Uterus (tissue), 4 donors: ENCODE results near the gene ANKK1. TPM values are rescaled to one million over a fixed set of nuclear protein-coding genes. Genes with fewer than 3 reads are reported as not detected.

ENCODE experiments used
- DNase-seq, 2 donors: peaks; one replicate each; pipeline ENCODE4 v3.0.0-alpha.2; 2019 to 2020
- H3K27ac ChIP-seq, 2 donors: fragments of 200-600 bp; sonication (generic); 1 replicate in 1 of 2; 2 replicates in 1 of 2; pipeline ENCODE4 v1.5.1; 2016 to 2018
- H3K27me3 ChIP-seq, 2 donors: fragments of 200-600 bp; sonication (generic); one replicate each; pipeline ENCODE4 v1.5.1; 2018 to 2019; ENCODE audit warnings: control low read depth in 1 of 2
- H3K36me3 ChIP-seq, 2 donors: fragments of 200-600 bp; sonication (generic); one replicate each; pipeline ENCODE4 v1.5.1; 2019; ENCODE audit warnings: control low read depth in 1 of 2
- H3K4me1 ChIP-seq, 2 donors: fragments of 200-600 bp; sonication (generic); one replicate each; pipeline ENCODE4 v1.5.1; 2018 to 2019; ENCODE audit warnings: control low read depth in 1 of 2
- H3K4me3 ChIP-seq, 2 donors: fragments of 200-600 bp; sonication (generic); 1 replicate in 1 of 2; 2 replicates in 1 of 2; pipeline ENCODE4 v1.5.1; 2018 to 2019; ENCODE audit warnings: mild to moderate bottlenecking in 1 of 2
- H3K9me3 ChIP-seq, 2 donors: fragments of 200-600 bp; sonication (generic); one replicate each; pipeline ENCODE4 v1.5.1; 2019; ENCODE audit warnings: control low read depth in 1 of 2
- POLR2A ChIP-seq, 2 donors: fragments of 450-650 bp; IDR thresholded peaks; one replicate each; pipeline ENCODE4 v1.6.1; 2016; ENCODE audit warnings: antibody characterized with exemption in 2 of 2, mild to moderate bottlenecking in 1 of 2, moderate library complexity in 1 of 2
- intact Hi-C: fragments of 100-400 bp; cut with DNase I; formaldehyde crosslinking; loops from one replicate; pipeline ENCODE4 v1.15.1; 2023; ENCODE audit warnings: low total_unique reads
- total RNA-seq, 4 donors: library from RNA; depleted of rRNA in 3 of 4; stranded (reverse); fragments of >200 nt in 3 of 4; gene quantifications; one replicate each; pipeline versions ENCODE4 v1.1.0 to v1.2.4, GENCODE V29; 2014 to 2023
- TF ChIP-seq, protein P1 (sequence below), 4 experiments: fragments of 200-600 bp in 2 of 4; fragments of 450-650 bp in 2 of 4; sonication (generic) in 2 of 4; IDR thresholded peaks; one replicate each; pipeline ENCODE4 v1.5.1; 2016 to 2019; ENCODE audit warnings: antibody characterized with exemption in 4 of 4, mild to moderate bottlenecking in 2 of 4, moderate library complexity in 1 of 4
- donor health status: DM: yes; HTN: yes; CAD: no.

The ANKK1 gene
- total RNA-seq, 4 donors from 2014 or later = 0.41 to 1.0 TPM; not detected in 2

GRCh38 chr11:113398669-113399430 is 11.3 kb downstream of the ANKK1 start:
- intact Hi-C loops = no loop called here
- no peak overlapping the region for H3K4me3 ChIP-seq
- H3K27me3 ChIP-seq = no peaks in the 10 kb centered on the region
- no peak for TF ChIP-seq POLR2A (IDR thresholded peaks at IDR 0.05)
- TF ChIP-seq, protein P1, sequence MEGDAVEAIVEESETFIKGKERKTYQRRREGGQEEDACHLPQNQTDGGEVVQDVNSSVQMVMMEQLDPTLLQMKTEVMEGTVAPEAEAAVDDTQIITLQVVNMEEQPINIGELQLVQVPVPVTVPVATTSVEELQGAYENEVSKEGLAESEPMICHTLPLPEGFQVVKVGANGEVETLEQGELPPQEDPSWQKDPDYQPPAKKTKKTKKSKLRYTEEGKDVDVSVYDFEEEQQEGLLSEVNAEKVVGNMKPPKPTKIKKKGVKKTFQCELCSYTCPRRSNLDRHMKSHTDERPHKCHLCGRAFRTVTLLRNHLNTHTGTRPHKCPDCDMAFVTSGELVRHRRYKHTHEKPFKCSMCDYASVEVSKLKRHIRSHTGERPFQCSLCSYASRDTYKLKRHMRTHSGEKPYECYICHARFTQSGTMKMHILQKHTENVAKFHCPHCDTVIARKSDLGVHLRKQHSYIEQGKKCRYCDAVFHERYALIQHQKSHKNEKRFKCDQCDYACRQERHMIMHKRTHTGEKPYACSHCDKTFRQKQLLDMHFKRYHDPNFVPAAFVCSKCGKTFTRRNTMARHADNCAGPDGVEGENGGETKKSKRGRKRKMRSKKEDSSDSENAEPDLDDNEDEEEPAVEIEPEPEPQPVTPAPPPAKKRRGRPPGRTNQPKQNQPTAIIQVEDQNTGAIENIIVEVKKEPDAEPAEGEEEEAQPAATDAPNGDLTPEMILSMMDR (IDR thresholded peaks at IDR 0.05) = no peak
- no peak for DNase-seq
- no peak overlapping the region for H3K27ac ChIP-seq
- no peaks in the 10 kb centered on the region for H3K9me3 ChIP-seq
- H3K4me1 ChIP-seq = no peaks in the 10 kb centered on the region
- H3K36me3 ChIP-seq = no peaks in the 10 kb centered on the region

GRCh38 chr11:113400631-113401230 is 13.2 kb downstream of the ANKK1 start:
- H3K27me3 ChIP-seq = no peaks in the 10 kb centered on the region
- no peak overlapping the region for H3K27ac ChIP-seq
- no peak overlapping the region for H3K4me3 ChIP-seq
- no peaks in the 10 kb centered on the region for H3K9me3 ChIP-seq
- TF ChIP-seq, protein P1 (IDR thresholded peaks at IDR 0.05) = no peak
- no peak for TF ChIP-seq POLR2A (IDR thresholded peaks at IDR 0.05)
- no peaks in the 10 kb centered on the region for H3K36me3 ChIP-seq
- H3K4me1 ChIP-seq = no peaks in the 10 kb centered on the region
- intact Hi-C loops = no loop called here
- DNase-seq = no peak

- intact Hi-C loops = no loop called here
- no peaks in the 10 kb centered on the region for H3K36me3 ChIP-seq
- H3K4me3 ChIP-seq = no peak overlapping the region
- no peaks in the 10 kb centered on the region for H3K9me3 ChIP-seq
- no peaks in the 10 kb centered on the region for H3K27me3 ChIP-seq
- H3K4me1 ChIP-seq = no peaks in the 10 kb centered on the region
- DNase-seq = no peak
- TF ChIP-seq, protein P1 (IDR thresholded peaks at IDR 0.05) = no peak
- no peak for TF ChIP-seq POLR2A (IDR thresholded peaks at IDR 0.05)
- no peak overlapping the region for H3K27ac ChIP-seq
Observed at GRCh38 chr11:113401718-113402117, 14.1 kb downstream of the ANKK1 start.

- intact Hi-C loops = no loop called here
Observed at GRCh38 chr11:113404859-113405430, 17.4 kb downstream of the ANKK1 start.

GRCh38 chr11:113405724-113406478 is 18.3 kb downstream of the ANKK1 start:
- no peak for DNase-seq
- TF ChIP-seq, protein P1 (IDR thresholded peaks at IDR 0.05) = no peak
- TF ChIP-seq POLR2A (IDR thresholded peaks at IDR 0.05) = no peak

More at GRCh38 chr11:113404859-113405430, 17.4 kb downstream of the ANKK1 start:
- Histone ChIP-seq H3K4me1 (no peaks in the 10 kb centered on the region), H3K27ac (no peak overlapping the region), H3K36me3 (no peaks in the 10 kb centered on the region), H3K27me3 (no peaks in the 10 kb centered on the region), H3K4me3 (no peak overlapping the region), H3K9me3 (no peaks in the 10 kb centered on the region)
- TF ChIP-seq POLR2A (IDR thresholded peaks at IDR 0.05) = no peak
- no peak for DNase-seq

More at GRCh38 chr11:113405724-113406478, 18.3 kb downstream of the ANKK1 start:
- H3K36me3 ChIP-seq = no peaks in the 10 kb centered on the region
- intact Hi-C loops = no loop called here
- H3K27me3 ChIP-seq = no peaks in the 10 kb centered on the region
- no peaks in the 10 kb centered on the region for H3K9me3 ChIP-seq
- no peak overlapping the region for H3K27ac ChIP-seq
- no peak overlapping the region for H3K4me3 ChIP-seq
- no peaks in the 10 kb centered on the region for H3K4me1 ChIP-seq
